Stimulated activated CD8-positive, alpha-beta memory T cell treated with anti-CD3 and anti-CD28 coated beads, Interleukin-7, amount 100 ng/mL, for 1 hour (primary cell): ENCODE data around the gene EIF4B.
A peak's percentile ranks its signal among the peaks of the same experiment; 100 is the strongest.
"Not testable (repeated sequence)": the region's sequence is repeated elsewhere in the genome, so short reads cannot be mapped to it uniquely, and the experiment has no call there.

Experiments used
- DNase-seq, 2 donors: peaks; one replicate each; pipeline ENCODE4 v3.0.0-alpha.2; 2020; ENCODE audit warnings: low read depth in 2 of 2

The EIF4B gene, protein sequence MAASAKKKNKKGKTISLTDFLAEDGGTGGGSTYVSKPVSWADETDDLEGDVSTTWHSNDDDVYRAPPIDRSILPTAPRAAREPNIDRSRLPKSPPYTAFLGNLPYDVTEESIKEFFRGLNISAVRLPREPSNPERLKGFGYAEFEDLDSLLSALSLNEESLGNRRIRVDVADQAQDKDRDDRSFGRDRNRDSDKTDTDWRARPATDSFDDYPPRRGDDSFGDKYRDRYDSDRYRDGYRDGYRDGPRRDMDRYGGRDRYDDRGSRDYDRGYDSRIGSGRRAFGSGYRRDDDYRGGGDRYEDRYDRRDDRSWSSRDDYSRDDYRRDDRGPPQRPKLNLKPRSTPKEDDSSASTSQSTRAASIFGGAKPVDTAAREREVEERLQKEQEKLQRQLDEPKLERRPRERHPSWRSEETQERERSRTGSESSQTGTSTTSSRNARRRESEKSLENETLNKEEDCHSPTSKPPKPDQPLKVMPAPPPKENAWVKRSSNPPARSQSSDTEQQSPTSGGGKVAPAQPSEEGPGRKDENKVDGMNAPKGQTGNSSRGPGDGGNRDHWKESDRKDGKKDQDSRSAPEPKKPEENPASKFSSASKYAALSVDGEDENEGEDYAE

DNA sequence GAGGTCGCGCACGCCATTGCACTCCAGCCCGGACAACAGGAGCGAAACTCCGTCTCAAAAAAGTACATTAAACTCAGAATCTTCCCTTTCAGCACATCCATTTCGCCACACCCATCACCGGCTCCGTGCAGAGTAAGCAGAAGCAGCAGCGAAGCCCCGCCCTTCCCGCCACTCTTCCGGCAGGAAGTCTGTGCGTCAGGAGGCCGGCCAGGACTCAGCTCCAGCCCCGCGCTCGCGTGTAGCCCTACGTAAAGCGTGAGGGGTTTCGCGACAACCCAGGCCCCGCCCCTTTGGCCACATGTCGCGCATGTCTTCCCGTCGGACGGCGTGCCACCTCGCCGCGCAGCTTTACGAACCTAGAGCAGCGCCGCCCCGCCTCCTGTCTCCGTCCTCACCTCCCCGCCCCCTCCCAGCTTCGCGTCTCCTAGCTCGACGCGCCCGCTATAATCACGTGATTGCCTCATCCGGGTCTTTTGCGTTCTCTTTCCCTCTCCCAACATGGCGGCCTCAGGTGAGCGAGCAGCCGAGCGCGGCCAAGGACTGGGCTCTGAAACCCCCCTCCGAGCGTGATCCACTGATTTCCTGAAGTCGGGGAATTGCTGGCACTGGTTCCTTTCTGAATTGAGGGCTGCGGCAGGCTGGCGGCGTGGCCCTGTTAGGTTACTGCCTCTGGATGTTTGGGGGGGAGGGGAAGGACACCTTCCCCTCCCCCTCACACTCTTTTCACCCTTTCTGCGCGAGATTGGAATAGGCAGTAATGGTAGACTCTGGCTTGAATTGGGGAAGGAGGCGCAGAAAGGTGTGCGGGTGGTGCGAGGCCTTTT lies at the start of gene EIF4B:
Gene EIF4B, plus strand, starts transcription at position 471 of the 824 bp plus-strand sequence. Its CDS starts 28 bp downstream, at position 499.
- peak; percentile 98 to 99 for DNase-seq

DNA sequence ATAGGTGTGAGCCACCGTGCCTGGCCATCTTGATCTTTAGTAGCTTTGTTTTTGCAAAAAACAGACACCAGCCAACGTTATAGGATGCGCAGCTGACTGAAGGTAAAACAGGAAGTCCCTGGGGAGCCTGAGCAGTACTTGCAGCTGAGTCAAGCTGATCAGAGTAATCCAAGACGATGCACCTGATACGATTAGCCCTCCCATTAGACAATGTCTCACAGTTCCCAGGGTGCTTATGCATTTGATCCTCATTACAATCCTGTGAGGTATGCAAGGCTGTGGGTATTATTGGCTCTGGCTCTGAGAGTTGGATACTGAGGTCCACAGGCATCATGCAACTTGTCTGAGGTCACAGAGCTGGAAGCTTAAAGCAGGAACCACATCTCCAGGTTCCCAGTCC lies 49.3 kb upstream of the EIF4B start:
- no peak for DNase-seq

DNA sequence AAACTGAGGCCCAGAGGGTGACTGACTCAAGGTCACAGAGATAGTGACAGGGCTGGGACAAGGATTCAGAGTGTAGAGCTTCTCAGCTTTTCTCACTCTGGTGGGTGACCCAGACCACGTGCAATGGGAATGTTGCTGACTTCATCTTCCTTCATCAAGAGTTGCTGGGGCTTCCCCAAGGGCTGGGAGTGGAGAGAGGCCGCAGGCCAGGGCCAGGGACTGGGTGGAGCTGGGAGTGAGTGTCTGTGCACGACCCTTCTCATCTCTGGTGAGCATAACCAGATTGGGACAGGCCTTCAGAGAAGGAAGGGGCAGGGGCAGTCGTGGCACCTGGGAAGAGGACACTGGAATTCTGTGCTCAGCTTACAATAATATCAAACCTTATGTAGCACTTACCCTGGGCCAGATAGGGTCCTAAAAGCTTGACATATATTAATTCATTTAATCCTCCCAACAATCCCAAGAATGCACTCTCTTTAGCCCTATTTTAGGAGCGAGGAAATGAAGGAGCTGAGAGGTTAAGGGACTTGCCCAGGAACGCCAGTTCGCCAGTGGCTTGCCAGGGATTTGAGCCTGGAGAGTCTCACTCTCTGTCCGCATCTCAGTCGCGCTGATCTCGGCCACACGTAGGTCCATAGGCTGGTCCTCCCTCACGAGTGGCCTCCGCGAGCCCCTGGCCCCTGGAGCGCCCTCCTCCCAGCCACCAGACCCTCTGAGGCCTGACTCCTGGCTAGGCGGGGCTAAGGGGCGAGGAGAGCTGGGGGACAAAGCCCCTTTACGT lies 41.5 kb upstream of the EIF4B start:
- DNase-seq = no peak

DNA sequence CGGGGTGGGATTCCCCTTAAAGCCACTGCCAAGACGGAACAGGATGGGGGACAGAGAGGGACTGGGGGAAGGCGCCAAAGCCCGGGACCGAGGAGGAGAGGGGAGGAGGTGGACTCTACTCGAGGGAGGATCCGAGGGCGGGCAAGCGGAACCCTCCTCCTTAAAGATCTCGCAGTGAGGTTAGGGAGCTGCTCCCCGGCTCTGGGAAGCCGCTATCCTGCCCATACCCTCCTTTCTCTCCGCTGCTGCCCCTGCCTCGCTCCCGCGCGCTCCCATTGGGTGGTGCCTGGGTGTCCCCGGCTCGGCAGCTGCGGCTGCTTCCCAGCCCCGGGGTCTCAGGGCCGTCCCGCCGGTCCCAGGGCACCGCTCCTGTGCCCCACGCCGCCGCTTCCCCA lies 40.9 kb upstream of the EIF4B start:
- DNase-seq = no peak

DNA sequence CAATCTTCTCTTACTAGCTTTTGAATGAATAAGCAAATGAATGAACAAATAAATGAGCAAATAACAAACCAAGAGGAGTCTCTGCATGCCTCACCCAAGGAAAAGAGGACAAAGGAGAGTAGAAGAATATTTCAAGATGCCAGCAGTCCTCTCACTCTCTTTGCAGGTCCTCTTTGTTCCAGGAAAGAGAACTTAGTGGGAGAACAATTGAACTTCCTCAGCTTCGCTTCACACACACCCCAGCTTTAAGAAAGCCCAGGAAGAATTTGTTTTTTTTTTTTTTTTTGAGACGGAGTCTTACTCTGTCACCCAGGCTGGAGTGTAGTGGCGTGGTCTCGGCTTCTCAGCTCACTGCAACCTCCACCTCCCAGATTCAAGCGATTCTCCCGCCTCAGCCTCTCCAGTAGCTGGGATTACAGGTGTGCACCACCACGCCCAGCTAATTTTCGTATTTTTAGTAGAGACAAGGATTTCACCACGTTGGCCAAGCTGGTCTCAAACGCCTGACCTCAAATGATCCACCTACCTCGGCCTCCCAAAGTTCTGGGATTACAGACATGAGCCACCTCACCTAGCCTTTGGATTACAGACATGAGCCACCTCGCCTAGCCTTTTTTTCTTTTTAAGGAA lies 37.0 kb upstream of the EIF4B start:
- DNase-seq = no peak

DNA sequence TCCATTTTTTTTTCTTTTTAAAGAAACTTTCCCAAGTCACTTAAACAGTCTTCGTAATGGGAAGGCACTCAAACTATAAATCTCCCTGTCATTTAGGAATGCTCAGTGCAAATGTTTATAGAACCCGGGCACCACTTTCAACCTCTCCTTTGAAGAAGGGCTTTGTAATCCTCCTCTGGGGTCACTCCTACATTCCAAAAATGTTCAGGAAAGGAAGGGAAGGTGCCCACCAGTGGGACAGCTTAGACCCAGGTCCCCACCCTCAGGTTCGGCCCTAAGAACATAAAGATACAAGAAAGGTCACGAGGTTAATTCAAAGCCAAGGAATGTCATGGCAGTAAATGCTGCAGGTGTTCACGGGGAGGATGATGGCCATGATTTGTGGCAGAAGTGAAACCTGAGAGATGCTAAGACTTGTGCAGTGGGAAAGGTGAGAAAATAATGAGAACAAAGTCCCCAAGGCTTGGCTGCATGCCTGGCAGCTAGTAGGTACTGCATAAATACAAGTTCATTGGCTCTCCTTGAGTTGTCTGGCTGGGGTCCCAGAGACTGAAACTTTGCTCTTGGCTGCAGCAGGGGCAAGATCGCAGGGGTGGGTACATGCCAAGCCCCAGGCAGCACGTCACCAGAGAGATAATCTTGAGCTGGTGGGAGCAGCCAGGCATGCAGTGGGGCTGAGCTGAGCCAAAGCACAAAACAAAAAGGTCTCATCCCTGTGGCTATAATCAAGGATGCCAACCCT lies 36.3 kb upstream of the EIF4B start:
- DNase-seq = no peak

DNA sequence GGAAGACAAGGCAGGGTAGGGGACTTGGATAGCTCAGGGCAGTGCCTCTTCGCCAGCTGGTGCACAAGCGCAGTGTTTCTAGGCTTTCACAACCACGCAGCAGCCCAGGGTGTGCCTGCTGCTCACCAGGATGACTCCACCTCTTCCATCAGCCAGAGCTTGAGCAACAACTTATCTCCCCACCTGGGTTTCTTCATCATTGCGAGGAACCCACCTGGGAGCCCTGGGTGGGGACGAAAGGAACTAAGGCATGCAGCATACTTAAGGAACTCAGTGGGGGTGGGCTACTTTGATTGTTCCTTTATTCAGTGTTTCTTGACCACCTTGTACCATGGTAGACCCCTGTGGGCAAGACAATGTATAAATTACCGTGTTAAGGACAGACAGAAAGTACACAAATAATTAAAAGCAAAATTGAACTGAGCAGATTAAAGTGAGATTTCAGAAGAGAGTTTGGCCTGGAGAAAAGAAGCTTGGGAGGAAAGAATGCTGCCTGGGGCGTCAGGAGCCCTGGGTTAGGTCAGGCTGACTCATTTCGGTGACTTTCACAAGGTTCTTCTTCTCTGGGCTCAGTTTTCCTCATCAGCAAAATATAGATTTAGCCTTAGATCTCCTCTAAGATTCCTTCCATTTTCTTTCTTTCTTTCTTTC lies 34.5 kb upstream of the EIF4B start:
- DNase-seq = no peak

DNA sequence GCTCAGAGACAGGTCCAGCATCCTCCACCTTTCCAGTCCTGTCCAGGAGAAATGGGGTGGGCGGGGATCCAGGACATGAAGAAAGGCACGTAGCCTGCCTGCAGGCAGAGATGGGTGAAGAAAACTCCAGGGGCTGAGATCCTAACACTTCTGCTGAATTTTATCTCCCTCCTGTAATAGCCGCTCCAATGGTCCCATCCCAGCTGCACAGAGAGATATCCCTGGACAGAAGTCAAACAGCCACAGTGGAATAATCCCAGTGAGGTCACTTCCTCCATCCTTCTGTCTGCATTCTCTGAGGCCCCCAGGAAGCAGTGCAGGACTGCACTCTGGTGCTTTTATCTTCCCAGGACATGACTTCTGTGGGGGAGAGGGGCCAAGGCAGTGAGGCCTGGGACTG lies 31.1 kb upstream of the EIF4B start:
- no peak for DNase-seq

DNA sequence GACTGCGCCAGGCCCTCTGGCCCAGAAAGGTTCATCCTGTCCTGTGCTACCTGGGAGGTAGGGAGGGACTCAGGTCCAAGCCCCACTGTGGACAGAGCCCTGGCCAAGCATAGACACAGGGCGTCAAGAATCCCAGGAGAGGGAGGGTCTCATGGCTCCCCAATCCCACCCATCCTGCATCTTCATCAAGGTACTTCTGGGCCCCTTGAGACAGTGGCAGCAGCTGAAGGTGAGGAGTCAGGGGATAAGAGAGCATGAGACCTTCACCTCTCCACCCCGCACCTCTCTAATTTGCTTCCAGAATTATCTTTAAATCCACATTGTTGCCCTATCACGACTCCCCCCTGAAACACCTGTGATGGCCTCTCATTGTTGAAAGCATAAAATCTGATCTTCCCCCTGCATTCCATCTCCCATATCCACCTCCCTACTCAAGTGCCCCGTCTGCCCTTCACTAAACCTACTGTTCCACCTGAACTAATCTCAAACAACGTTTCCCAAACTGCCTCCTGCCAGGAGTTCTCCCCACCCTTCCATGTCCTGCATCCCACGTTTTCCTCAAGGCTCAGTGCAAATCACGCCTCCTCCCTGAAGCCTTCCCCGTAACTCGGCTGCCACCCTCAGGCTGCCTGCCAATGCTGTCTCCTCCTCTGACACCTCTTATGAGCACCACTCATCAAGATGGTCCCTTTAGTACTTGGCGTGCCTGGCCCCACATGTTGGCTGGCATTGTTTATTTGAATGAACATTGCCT lies 30.3 kb upstream of the EIF4B start:
- DNase-seq = no peak

DNA sequence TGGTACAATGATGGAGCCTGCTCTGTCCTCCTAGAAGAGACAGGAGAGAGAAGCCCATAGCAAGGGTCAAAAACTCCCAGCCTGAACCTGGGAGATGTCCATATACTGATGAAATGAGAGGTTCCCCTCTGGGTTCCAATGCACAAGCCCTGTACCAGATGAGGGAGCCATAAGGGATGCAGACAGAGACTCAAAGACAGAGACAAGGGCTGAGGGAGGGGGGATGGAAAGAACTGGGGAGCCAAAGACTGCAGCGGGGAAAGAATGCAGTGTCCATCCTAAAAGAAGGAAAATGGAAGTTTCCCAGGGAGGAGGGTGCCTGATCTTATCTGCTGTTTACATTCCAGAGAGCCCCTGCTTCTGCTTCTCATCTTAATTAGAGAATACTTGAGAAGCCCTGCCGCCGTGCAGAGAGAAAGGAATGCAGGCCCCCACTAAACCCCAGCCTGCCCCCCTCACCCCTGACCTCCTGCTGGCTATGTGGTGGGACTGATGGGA lies 29.6 kb upstream of the EIF4B start:
- no peak for DNase-seq

DNA sequence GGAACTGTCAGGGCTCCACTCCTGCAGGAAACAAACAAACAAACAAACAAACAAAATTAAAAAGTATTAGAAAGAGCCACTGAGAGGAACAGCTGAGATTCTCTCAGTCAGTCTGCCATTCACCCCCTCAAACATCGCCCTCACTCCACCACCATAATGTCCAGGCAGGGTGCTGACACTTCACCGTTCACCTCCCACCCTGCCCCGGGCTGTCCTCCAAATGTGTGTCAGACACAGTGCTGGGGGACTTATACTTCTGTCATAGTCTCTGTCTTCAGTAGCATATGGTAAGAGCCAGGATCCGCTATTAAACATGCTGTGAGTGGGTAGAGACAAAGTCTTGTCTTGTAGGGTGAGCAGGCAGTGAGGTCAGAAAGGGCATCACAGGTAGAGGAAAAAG lies 29.1 kb upstream of the EIF4B start:
- no peak for DNase-seq

DNA sequence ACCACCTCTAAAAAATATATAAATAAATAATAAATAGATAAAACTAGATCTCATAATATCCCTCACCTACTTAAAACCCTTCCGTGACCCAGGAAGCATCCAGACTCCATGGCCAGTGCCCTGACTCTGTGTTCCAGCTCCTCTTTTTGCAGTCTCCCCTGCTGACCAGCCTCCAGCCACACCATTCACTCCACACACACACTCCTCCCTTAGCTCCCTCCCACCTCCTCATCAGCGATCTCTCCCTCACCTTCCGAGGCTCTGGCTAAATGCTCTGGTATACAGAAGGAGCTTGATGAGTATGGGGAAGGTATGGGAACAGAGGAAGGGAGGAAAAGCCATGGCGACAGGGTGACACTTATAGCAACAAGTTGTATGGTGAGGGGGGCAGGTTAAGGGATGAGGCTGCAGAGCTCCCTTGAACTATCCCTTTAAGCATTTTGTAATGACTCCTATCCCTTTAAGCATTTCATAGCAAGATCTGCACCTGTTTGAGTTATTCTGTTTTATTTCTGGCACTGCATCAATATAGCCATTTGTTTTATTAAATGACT lies 26.1 kb upstream of the EIF4B start:
- no peak for DNase-seq

DNA sequence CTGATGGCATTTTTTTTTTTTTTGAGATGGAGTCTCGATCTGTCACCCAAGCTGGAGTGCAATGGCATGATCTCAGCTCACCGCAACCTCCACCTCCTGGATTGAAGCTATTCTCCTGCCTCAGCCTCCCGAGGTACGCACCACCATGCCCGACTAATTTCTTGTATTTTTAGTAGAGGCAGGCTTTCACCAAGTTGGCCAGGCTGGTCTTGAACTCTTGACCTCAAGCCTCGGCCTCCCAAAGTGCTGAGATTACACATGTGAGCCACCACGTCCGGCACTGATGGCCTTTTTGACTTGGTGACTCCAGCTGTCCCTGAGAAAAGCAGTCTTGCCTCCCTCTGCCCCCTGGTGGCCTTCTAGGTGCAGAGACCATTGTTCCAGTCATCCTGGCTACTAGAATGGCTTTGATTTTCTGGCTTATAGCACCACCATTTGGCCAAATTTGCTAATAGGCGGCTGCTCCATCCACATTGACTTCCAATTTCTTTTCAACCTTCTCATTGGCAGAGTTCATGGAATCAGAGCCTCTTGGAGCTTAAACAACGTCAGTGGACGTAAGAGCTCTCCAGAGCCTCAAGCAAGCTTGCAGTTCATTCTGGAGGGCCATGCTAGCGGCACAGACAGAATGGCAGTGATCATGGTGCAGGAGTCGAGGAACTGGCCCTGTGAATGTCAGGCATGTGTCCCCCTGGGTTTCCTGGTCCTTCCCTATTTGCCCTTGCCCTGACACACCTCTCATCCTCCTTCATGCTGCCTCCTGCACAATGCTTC lies 25.4 kb upstream of the EIF4B start:
- DNase-seq = peak; percentile 49 to 60

DNA sequence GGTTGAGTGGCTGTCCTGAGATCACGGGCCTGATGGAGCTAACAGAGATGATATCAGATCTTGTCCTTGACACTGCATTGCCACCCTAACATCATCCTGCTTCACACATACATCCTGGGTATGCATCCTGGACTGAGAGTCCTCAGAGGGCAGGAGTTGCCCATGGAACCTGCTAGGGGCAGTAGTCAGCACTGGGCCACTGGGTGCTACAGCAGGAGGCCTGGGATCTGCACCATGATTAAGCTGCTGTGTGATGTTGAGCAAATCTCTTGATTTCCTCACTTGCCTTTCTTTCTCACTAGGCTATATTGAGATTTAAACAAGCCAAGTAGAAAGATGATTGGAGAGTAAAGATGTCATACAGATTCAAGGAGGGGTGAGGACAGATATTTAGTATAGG lies 22.1 kb upstream of the EIF4B start:
- no peak for DNase-seq

DNA sequence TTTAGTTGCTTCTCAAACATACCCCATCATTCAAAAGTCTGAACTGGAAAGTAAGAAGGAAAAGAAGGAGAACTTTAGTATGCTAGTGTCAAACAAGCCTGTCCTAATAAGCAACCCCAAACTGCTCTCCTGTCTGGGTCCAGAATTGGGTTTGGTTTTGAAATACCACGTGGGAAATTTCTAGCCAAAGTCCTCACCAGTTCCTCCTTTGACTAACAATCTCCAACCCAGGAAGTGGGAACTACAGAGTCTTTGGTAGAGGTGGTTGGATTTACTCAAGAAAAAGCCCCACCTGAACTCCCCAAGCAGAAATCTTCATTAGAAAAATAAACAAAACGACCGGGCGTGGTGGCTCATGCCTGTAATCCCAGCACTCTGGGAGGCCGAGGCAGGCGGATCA lies 17.4 kb upstream of the EIF4B start:
- DNase-seq = no peak

DNA sequence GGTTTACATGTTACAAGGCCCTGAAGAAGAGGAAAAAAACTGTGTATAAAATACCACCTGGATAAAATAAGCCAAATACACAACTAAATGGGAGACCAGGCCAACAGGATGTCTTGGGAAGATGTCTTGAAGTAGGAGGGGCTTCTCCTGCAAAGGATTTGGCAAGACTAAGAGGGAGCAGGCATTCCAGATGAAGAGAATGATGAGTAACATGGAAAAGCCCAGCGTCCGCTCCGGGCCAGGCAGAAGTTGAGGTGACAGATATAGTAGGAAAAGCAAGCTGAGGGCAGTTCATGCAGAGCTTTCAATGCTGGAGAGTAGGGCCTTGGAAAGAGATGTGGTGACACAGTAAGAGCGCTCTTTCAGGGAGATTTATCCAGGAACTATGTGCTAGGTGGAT lies 16.1 kb upstream of the EIF4B start:
- DNase-seq = no peak

DNA sequence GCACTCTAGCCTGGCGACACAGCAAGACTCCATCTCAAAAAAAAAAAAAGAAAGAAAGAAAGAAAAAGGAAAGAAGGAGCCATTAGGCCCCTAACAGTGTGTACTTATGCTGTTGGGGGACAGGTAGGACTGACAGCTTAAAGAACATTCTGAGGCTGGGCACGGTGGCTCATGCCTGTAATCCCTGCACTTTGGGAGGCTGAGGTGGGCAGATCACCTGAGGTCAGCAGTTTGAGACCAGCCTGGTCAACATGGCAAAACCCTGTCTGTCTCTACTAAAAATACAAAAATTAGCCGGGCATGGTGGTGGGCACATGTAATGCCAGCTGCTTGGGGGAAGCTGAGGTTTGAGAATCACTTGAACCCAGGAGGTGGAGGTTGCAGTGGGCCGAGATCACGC lies 14.0 kb upstream of the EIF4B start:
- DNase-seq = not testable (repeated sequence)
